SU-DHL-6 (cell line): ENCODE data around the gene CTNS.

Source experiments
- H2AFZ ChIP-seq: fragments of 200-600 bp; sonication (generic); 2 replicates; pipeline ENCODE4 v1.6.1; 2014; ENCODE audit warnings: low read depth, mild to moderate bottlenecking, moderate library complexity, mixed read lengths, antibody characterized with exemption, low read length; ENCODE audit not compliant: severe bottlenecking
- H3F3A ChIP-seq: fragments of 200-600 bp; shearing (Covaris generic); 2 replicates; pipeline ENCODE4 v1.6.0; 2016; ENCODE audit warnings: antibody characterized with exemption, mild to moderate bottlenecking; ENCODE audit not compliant: insufficient read depth
- H3K27ac ChIP-seq: fragments of 200-600 bp; sonication (generic); 2 replicates; pipeline ENCODE4 v1.5.1; 2016; ENCODE audit warnings: low read depth, mild to moderate bottlenecking, low read length, moderate library complexity, mixed read lengths
- H3K27me3 ChIP-seq: fragments of 200-600 bp; sonication (generic), shearing (Covaris generic); 2 replicates; pipeline ENCODE4 v1.6.0; 2014; ENCODE audit warnings: mild to moderate bottlenecking, low read length
- H3K36me3 ChIP-seq: fragments of 200-600 bp; sonication (generic); 2 replicates; pipeline ENCODE4 v1.6.1; 2014; ENCODE audit warnings: mild to moderate bottlenecking, low read length, mixed read lengths
- H3K4me2 ChIP-seq: fragments of 300-600, 200-600 bp; shearing (Covaris generic), sonication (generic); 2 replicates; pipeline ENCODE4 v1.6.0; 2014; ENCODE audit warnings: low read length, low read depth, mild to moderate bottlenecking; ENCODE audit not compliant: poor library complexity, severe bottlenecking
- H3K4me3 ChIP-seq: fragments of 200-600 bp; sonication (generic); 2 replicates; pipeline ENCODE4 v1.5.1; 2014; ENCODE audit warnings: antibody characterized with exemption, low read length, mild to moderate bottlenecking, mixed read lengths; ENCODE audit not compliant: insufficient read depth, poor library complexity, severe bottlenecking
- H3K79me2 ChIP-seq: fragments of 200-600 bp; sonication (generic); 2 replicates; pipeline ENCODE4 v1.6.1; 2014; ENCODE audit warnings: mild to moderate bottlenecking, low read length, moderate library complexity; ENCODE audit not compliant: insufficient read depth
- H3K9ac ChIP-seq: fragments of 200-600 bp; sonication (generic); 2 replicates; pipeline ENCODE4 v1.7.0; 2014; ENCODE audit warnings: mild to moderate bottlenecking, low read length
- H3K9me2 ChIP-seq: fragments of 200-600 bp; sonication (generic); replicated peaks from 2 replicates; pipeline ENCODE4 v1.6.1; 2014; ENCODE audit warnings: low read length; ENCODE audit not compliant: insufficient read depth
- H3K9me3 ChIP-seq: fragments of 200-600 bp; sonication (generic); 2 replicates; pipeline ENCODE4 v1.6.1; 2014; ENCODE audit warnings: low read length, mixed read lengths; ENCODE audit not compliant: insufficient read depth
- H4K20me1 ChIP-seq: fragments of 200-600 bp; sonication (generic); 2 replicates; pipeline ENCODE4 v1.6.1; 2014; ENCODE audit warnings: low read depth, mild to moderate bottlenecking, antibody characterized with exemption, low read length, moderate library complexity, mixed read lengths
- EZH2phosphoT487 ChIP-seq: fragments of 200-600 bp; sonication (generic), shearing (Covaris generic); conservative IDR thresholded peaks from 2 replicates; pipeline ENCODE4 v1.6.1; 2018; ENCODE audit warnings: mild to moderate bottlenecking, antibody characterized with exemption, low read length, moderate library complexity, mixed read lengths
- TF ChIP-seq, protein P1 (sequence below): fragments of 200-600 bp; sonication (generic); IDR thresholded peaks from one replicate; pipeline ENCODE4 v1.5.1; 2017; ENCODE audit warnings: antibody characterized with exemption, mild to moderate bottlenecking, low read length, moderate library complexity; ENCODE audit not compliant: insufficient read depth, poor library complexity, severe bottlenecking

The CTNS gene

DNA sequence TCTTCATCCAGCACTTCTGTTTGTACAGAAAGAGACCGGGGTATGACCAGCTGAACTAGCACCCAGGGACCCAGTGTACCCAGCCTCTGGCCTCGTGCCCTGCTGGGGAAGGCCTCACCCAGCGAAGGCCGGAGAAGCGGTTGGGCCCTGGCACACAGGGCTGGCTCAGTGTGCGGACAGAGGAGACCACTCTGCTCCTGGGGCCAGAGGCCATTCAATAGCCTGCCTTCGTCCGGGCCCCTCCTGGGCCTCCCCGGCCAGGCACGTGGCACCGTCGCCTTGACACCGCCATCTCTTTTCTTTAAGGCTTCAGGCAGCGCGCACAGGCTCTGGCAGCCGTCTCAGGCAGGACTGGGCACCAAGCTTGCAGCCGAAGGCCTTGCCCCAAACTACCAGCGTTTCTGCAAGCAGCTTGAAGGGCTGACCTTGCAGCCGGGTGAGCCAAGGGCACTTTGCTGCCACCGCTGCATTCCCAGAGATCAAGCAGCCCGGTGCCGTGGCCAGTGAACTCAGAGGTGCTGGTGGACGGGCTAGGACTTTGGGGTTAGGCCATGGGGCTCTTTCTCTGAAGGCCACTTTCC, 23.8 kb downstream of the CTNS start:
- no peak overlapping the region for H3K9ac ChIP-seq

DNA sequence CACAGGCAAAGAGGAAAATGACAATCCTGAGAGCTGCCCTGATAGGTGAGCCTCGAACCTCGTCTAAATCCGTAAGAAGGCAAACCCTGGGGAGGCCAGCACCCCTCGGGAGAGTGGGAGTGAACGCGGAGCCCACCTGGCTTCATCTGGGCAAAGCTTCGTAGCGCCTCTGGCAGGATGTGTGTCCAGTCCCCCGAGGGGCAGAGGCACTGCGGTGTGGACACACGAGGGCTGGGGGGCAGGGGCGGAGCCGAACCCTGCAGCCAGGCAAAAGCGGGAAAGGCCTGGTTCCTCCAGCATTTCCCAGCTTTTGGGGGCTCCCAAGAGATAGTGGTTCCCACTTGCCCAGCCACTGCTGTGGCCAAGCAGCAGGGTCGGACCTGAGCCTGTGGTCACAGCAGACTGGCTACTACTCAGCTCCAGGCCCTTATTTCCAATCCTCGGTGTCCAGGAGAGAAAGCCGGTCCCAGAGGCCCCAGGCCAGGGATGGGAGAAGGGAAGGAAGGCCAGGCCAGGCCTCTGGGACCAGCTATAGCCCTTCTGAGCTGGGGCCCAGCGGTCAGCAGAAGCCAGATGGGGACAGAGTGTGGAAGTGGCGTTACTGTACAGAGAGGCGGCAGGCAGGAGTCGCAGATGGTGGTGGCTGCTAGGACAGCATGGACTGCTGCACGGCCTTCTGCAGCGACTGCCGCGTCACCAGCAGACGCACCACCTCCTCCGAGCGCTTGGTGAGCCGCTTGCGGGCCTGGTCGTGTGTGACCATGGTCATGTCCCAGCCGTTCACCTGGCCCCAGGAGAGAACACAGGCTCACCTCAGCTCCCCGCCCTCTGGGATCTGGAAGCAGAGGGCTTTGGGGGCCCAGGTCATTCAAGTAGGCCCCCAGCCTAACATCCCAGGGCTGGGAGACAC, 26.8 kb downstream of the CTNS start:
- Histone ChIP-seq H3K4me2 (no peak overlapping the region), H3K9me2 (no peaks in the 10 kb centered on the region), H2AFZ (no peak overlapping the region), H3K27ac (no peak overlapping the region), H3K79me2 (no peaks in the 10 kb centered on the region), H3K4me3 (no peak overlapping the region), H3K9me3 (no peaks in the 10 kb centered on the region), H3K36me3 (no peaks in the 10 kb centered on the region), H3F3A (no peaks in the 10 kb centered on the region), H3K9ac (no peak overlapping the region), H3K27me3 (no peaks in the 10 kb centered on the region), H4K20me1 (no peaks in the 10 kb centered on the region)
- TF ChIP-seq EZH2phosphoT487 = no peak
- TF ChIP-seq, protein P1, sequence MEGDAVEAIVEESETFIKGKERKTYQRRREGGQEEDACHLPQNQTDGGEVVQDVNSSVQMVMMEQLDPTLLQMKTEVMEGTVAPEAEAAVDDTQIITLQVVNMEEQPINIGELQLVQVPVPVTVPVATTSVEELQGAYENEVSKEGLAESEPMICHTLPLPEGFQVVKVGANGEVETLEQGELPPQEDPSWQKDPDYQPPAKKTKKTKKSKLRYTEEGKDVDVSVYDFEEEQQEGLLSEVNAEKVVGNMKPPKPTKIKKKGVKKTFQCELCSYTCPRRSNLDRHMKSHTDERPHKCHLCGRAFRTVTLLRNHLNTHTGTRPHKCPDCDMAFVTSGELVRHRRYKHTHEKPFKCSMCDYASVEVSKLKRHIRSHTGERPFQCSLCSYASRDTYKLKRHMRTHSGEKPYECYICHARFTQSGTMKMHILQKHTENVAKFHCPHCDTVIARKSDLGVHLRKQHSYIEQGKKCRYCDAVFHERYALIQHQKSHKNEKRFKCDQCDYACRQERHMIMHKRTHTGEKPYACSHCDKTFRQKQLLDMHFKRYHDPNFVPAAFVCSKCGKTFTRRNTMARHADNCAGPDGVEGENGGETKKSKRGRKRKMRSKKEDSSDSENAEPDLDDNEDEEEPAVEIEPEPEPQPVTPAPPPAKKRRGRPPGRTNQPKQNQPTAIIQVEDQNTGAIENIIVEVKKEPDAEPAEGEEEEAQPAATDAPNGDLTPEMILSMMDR = no peak

More for the DNA sequence above, 23.8 kb downstream of the CTNS start:
- no peak for TF ChIP-seq EZH2phosphoT487
- TF ChIP-seq, protein P1 = no peak
- H3K27ac ChIP-seq = no peak overlapping the region
- H4K20me1 ChIP-seq = no peaks in the 10 kb centered on the region
- H3F3A ChIP-seq = no peaks in the 10 kb centered on the region
- H3K9me2 ChIP-seq = no peaks in the 10 kb centered on the region
- H3K9me3 ChIP-seq = no peaks in the 10 kb centered on the region
- no peak overlapping the region for H3K4me2 ChIP-seq
- no peaks in the 10 kb centered on the region for H3K79me2 ChIP-seq
- no peaks in the 10 kb centered on the region for H3K27me3 ChIP-seq
- no peaks in the 10 kb centered on the region for H3K36me3 ChIP-seq
- H3K4me3 ChIP-seq = no peak overlapping the region
- no peak overlapping the region for H2AFZ ChIP-seq

DNA sequence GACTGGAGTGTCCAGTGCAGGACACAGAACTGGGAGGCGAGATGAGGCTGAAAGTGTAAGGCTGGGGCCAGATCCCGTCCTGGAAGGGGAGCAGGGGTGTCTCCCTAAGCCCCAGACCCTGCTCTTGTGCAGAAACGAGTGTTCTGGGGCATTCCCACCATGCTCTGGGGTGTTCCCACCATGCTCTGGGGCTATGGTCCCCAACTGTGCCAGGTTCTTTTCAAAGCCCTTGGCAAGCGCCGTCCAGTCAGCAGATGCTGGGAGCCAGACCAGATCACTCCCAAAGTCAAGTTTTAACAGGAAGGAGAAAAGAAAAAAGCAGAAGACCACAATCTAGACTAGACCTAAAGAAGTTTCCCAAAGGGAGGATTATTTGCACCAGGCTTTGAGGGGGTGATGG, 29.3 kb downstream of the CTNS start:
- no peaks in the 10 kb centered on the region for H3K27me3 ChIP-seq
- H2AFZ ChIP-seq = no peak overlapping the region
- H3K36me3 ChIP-seq = no peaks in the 10 kb centered on the region
- no peak overlapping the region for H3K27ac ChIP-seq
- H4K20me1 ChIP-seq = no peaks in the 10 kb centered on the region
- H3K79me2 ChIP-seq = peaks cover 21% of the 10 kb centered on the region
- no peak overlapping the region for H3K4me3 ChIP-seq
- no peak overlapping the region for H3K4me2 ChIP-seq
- TF ChIP-seq, protein P1 = no peak
- TF ChIP-seq EZH2phosphoT487 = no peak
- H3K9me3 ChIP-seq = no peaks in the 10 kb centered on the region
- no peaks in the 10 kb centered on the region for H3K9me2 ChIP-seq
- no peak overlapping the region for H3K9ac ChIP-seq
- no peaks in the 10 kb centered on the region for H3F3A ChIP-seq
